OCI-LY3 (cell line): ENCODE results near the gene SEC23B.

Experiments
- H2AFZ ChIP-seq: fragments of 200-600, 300-600 bp; shearing (Covaris generic); 2 replicates; pipeline ENCODE4 v1.6.0; 2014; ENCODE audit warnings: antibody characterized with exemption, low read depth, low read length
- H3K27ac ChIP-seq: fragments of 200-600, 300-600 bp; sonication (generic); 2 replicates; pipeline ENCODE4 v1.5.1; 2014; ENCODE audit warnings: mild to moderate bottlenecking, low read length, moderate library complexity, mixed read lengths
- H3K27me3 ChIP-seq: fragments of 200-600, 300-600 bp; sonication (generic); 2 replicates; pipeline ENCODE4 v1.6.1; 2014; ENCODE audit warnings: low read depth, low read length, mixed read lengths
- H3K36me3 ChIP-seq: fragments of 200-600, 300-600 bp; sonication (generic); replicated peaks from 2 replicates; pipeline ENCODE3; 2014; ENCODE audit warnings: low read depth, low read length, mixed read lengths
- H3K4me1 ChIP-seq: fragments of 300-600, 200-600 bp; sonication (generic); 2 replicates; pipeline ENCODE4 v1.6.1; 2014; ENCODE audit warnings: low read length, mixed read lengths
- H3K4me2 ChIP-seq: fragments of 200-600, 300-600 bp; sonication (generic); 2 replicates; pipeline ENCODE4 v1.6.1; 2014; ENCODE audit warnings: low read length, mixed read lengths
- H3K4me3 ChIP-seq: fragments of 300-600, 200-600 bp; sonication (generic); 2 replicates; pipeline ENCODE4 v1.5.1; 2014; ENCODE audit warnings: antibody characterized with exemption, mild to moderate bottlenecking, low read length, moderate library complexity
- H3K79me2 ChIP-seq: fragments of 300-600, 200-600 bp; shearing (Covaris generic); 2 replicates; pipeline ENCODE4 v1.6.1; 2014; ENCODE audit warnings: mild to moderate bottlenecking, low read length, mixed read lengths
- H3K9ac ChIP-seq: fragments of 300-600, 200-600 bp; shearing (Covaris generic); 2 replicates; pipeline ENCODE4 v1.6.0; 2014; ENCODE audit warnings: mild to moderate bottlenecking, low read length, moderate library complexity
- H3K9me3 ChIP-seq: fragments of 200-600, 300-600 bp; shearing (Covaris generic); 2 replicates; pipeline ENCODE4 v1.6.1; 2014; ENCODE audit warnings: low read length, mixed read lengths; ENCODE audit not compliant: insufficient read depth
- H4K20me1 ChIP-seq: fragments of 200-600, 300-600 bp; sonication (generic); 2 replicates; pipeline ENCODE4 v1.6.1; 2016; ENCODE audit warnings: low read length, mixed read lengths; ENCODE audit not compliant: insufficient read depth
- EZH2phosphoT487 ChIP-seq: fragments of 200-600 bp; shearing (Covaris generic); IDR thresholded peaks from 2 replicates; pipeline ENCODE4 v1.6.1; 2018; ENCODE audit warnings: antibody characterized with exemption, mixed run types, low read depth
- TF ChIP-seq, protein P1 (sequence below): fragments of 200-600, 300-600 bp; sonication (generic); IDR thresholded peaks from 2 replicates; pipeline ENCODE4 v1.5.1; 2014; ENCODE audit warnings: antibody characterized with exemption, low read length, low read depth

SEC23B gene

DNA sequence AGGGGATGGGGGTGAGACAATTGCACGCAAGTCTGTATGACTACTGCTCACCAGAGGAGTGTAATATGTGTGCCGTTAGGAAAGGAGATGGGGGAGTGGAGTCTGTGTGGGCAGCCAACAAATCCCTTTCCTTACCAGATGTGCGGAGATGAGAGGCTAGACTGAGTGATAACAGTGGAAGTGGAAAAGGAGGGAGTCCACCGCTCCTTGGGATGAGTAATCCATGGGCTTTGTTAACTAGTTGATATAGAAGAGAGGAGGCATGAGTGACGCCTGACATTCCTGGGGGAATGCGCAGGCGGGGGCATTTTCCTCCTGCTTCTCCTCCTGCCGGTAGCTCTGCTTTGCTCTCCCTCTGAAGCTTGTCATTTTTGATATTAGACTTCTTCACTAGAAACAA is 46.0 kb downstream of the SEC23B start:
- Histone ChIP-seq H3K4me3 (no peak overlapping the region), H3K9me3 (no peaks in the 10 kb centered on the region), H4K20me1 (no peaks in the 10 kb centered on the region), H3K27ac (no peak overlapping the region), H2AFZ (no peak overlapping the region), H3K36me3 (peaks cover 42% of the 10 kb centered on the region), H3K79me2 (no peaks in the 10 kb centered on the region), H3K4me2 (no peak overlapping the region), H3K27me3 (no peaks in the 10 kb centered on the region), H3K9ac (no peak overlapping the region), H3K4me1 (no peaks in the 10 kb centered on the region)
- no peak for TF ChIP-seq EZH2phosphoT487

DNA sequence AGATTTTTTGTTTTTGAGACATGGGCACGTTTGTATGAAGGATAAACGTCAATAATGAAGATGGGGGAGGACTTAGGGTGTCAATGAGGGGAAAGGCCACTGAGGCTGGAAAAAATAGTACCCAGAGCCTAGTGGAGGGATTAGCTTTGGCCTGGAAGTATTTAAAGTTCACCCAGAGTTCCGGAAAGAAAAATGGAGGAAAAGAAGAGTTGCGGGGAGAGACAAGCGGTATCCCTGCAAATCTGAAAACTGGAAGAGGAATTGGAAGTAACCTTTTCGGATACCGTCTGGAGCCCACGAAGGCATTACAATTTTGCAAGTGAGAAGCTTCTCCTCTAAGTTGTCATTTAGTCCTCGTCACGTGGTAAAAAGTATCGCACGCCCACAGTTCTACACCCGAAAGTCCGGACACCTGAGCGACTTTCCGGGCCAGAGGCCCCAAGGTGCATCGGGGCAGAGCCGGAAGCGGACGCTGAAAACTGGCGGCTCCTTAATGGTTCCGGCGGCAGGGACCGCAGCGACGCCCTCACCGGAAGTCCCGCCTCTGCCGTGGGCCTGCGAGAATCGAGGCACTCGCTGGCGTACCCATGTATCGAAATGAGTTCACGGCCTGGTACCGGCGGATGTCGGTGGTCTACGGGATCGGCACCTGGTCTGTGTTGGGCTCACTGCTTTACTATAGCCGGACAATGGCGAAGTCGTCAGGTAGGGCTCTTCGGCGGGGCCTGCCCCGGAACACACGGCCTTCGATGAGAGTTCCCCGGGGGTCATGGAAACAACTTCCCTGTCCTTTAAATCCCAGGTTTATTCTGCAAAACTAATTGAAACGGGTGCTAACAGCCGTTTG is 59.4 kb downstream of the SEC23B start, which contains the start of gene SMIM26:
Gene SMIM26 (plus strand): TSS at position 541 of the 847 bp plus-strand sequence. CDS start 47 bp downstream, at position 588.
- H3K4me1 ChIP-seq = peaks cover 11% of the 10 kb centered on the region
- peak within 1 kb of the TSS; percentile 67 for H3K27ac ChIP-seq

DNA sequence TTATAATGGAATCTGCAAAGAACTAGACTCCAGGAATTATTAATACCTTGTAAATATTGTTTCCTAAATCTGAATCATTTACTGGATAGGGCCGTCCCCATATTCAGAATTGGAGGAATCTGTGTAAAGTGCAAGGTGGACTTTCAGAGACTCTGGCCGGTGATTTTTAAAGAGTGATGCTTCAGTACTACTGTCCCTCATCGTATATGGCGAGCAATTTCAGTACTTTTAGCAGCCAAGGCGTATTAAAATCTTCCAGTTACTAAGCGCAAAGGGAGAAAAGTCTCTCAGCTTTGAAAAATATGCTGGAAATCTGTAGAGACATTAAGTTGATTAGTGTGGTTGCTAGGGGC is 60.0 kb downstream of the SEC23B start:
- Histone ChIP-seq H3K36me3 (peaks cover 33% of the 10 kb centered on the region), H3K9me3 (no peaks in the 10 kb centered on the region), H3K27me3 (no peaks in the 10 kb centered on the region), H3K9ac (peak overlapping the region; percentile 93), H3K4me1 (peaks cover 11% of the 10 kb centered on the region), H4K20me1 (no peaks in the 10 kb centered on the region), H3K4me3 (peak overlapping the region; percentile 90), H3K4me2 (peak overlapping the region; percentile 94), H3K27ac (peak overlapping the region; percentile 67), H3K79me2 (peaks cover 21% of the 10 kb centered on the region), H2AFZ (peak overlapping the region; percentile 87)
- TF ChIP-seq EZH2phosphoT487 = no peak
- TF ChIP-seq, protein P1, sequence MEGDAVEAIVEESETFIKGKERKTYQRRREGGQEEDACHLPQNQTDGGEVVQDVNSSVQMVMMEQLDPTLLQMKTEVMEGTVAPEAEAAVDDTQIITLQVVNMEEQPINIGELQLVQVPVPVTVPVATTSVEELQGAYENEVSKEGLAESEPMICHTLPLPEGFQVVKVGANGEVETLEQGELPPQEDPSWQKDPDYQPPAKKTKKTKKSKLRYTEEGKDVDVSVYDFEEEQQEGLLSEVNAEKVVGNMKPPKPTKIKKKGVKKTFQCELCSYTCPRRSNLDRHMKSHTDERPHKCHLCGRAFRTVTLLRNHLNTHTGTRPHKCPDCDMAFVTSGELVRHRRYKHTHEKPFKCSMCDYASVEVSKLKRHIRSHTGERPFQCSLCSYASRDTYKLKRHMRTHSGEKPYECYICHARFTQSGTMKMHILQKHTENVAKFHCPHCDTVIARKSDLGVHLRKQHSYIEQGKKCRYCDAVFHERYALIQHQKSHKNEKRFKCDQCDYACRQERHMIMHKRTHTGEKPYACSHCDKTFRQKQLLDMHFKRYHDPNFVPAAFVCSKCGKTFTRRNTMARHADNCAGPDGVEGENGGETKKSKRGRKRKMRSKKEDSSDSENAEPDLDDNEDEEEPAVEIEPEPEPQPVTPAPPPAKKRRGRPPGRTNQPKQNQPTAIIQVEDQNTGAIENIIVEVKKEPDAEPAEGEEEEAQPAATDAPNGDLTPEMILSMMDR = no peak

More for the DNA sequence above, 59.4 kb downstream of the SEC23B start, which contains the start of gene SMIM26:
- Histone ChIP-seq H4K20me1 (no peaks in the 10 kb centered on the region), H2AFZ (peak within 1 kb of the TSS; percentile 87), H3K36me3 (peaks cover 32% of the 10 kb centered on the region), H3K9ac (peak within 1 kb of the TSS; percentile 93), H3K4me3 (peak within 1 kb of the TSS; percentile 90), H3K27me3 (no peaks in the 10 kb centered on the region), H3K4me2 (peak within 1 kb of the TSS; percentile 94), H3K79me2 (peaks cover 21% of the 10 kb centered on the region), H3K9me3 (no peaks in the 10 kb centered on the region)
- TF ChIP-seq, protein P1 = no peak
- TF ChIP-seq EZH2phosphoT487 = no peak

DNA sequence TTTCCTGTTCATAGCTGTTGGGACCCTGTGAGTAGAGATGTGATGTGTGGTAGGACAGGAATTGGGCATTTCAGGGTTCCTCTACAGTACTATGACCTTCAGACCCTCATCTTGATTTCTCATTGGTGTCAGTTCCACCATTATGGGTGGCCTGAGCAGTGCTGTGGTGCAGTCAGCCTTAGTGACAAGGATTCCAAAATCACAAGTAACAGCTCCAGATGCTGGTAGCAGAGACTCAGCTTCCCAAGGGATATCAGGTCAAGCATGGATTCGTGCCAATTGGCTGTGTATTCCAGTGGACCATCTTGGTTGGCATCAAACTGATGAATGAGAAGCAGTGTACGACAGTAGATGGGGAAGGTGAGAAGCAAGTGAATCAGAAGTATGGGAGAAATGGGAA is 63.3 kb downstream of the SEC23B start:
- peaks cover 21% of the 10 kb centered on the region for H3K79me2 ChIP-seq

More for the DNA sequence above, 63.3 kb downstream of the SEC23B start:
- no peaks in the 10 kb centered on the region for H3K9me3 ChIP-seq
- H3K4me2 ChIP-seq = no peak overlapping the region
- no peak overlapping the region for H2AFZ ChIP-seq
- H3K4me1 ChIP-seq = peaks cover 11% of the 10 kb centered on the region
- H3K4me3 ChIP-seq = no peak overlapping the region
- H3K9ac ChIP-seq = no peak overlapping the region
- no peaks in the 10 kb centered on the region for H4K20me1 ChIP-seq
- H3K27ac ChIP-seq = no peak overlapping the region
- peaks cover 28% of the 10 kb centered on the region for H3K36me3 ChIP-seq
- no peak for TF ChIP-seq EZH2phosphoT487
- TF ChIP-seq, protein P1 = no peak
- H3K27me3 ChIP-seq = no peaks in the 10 kb centered on the region
